HG02588 (cell line): Measurements from ENCODE around the gene ZNF837.

Experiments used
- ATAC-seq: cut with Tn5 transposase; IDR thresholded peaks from one replicate; pipeline ENCODE4 v1.9.1; 2021; ENCODE audit warnings: mild to moderate bottlenecking, moderate library complexity; ENCODE audit not compliant: unreplicated experiment

ZNF837 gene

DNA sequence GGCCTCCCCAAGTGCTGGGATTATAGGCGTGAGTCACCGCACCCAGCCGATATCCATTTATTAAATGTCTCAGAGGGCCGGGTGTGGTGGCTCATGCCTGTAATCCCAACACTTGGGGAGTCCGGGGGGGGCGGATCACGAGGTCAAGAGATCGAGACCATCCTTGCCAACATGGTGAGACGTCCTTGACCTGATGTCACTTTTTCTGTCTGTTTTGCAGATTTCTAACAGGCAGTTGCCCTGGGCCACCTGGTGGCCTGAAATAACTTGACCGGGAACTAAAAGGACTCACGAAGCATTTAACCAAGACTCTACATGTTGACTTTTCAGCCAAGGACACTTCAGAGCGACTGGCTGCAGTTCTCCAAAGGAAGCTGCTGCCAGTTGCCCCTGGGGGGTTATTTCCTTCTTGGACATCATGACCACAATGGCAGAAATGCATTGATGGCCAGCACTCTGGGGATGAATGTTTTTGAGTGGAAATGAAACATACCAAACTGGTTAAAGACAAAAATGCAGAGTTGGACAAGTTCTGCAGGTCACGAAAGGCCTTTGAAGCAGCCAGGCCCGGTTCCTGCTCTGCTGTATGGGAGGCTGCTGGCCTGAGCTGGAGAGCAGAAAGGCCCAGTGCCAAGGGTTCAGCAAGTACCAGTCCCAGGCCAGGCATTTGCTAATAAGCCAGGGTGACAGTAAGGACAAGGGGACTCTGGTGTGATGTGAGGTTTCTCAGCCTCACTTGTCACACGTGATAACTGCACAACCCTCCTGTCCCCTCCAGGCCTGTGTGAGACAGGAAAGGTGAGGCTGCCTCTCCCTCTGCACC lies 8.3 kb downstream of the ZNF837 start:
- no peak for ATAC-seq

GRCh38 chr19:58368561-58369360 lies 12.1 kb downstream of the ZNF837 start:
- no peak for ATAC-seq

GRCh38 chr19:58367698-58368454 lies 13.0 kb downstream of the ZNF837 start:
- ATAC-seq, result no peak

DNA sequence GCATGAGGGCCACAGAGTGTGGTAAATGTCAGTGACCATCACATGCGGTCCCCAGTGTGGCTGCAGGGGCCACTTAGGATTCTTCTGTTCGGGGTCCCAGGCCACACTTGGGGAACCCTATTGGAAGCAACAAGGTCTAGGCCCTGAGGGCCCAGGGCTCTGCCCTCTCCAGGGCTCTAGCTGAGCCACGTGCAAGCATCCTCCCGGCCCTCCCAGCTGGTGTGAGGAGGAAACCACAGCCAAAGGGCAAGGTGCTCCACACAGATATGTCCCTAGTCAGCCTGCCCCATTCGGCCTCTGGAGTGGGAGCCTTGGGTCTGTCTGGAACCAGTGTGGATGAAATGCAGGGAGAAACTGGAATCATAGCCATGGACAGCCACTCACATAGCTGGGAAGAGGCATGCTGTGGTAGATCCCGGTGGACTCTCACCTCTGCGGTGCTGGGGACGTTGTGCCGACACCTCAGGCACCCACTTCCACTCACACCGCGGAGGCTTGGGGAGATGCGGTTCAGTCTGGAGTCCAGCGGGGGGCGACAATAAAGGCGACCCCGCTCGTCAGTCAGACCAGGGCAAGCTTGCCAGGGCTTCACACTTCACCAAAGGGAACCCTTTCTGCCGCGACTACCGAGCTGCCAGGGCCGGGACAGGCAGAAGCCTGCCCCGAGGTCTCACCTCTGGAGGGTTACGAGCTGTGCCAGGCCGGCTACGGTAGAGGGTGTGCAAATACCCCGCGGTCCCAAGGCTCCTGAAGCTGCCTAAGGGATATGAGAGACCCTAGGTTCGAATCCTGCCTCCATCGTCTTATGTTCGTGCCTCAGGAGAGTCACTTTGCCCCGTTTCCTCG lies 14.0 kb downstream of the ZNF837 start:
- ATAC-seq, result no peak

DNA sequence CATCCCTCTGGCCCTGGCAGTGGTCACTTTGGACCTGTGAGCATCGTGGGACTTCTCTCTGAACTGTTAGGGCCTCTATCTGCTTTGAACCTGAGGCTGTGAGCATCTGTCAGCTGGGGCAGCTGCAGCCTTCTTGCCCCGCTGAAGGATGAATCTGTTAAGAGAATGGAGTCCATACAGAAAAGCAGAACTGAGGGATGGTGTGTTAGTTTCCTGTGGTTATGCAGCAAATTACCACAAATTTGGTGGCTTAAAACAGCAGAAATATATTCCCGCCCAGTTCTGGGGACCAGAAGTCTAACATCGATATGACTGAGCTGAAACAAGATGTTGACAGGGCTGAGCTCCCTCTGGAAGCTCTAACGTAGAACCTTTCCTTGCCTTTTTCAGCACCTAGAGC lies 16.7 kb downstream of the ZNF837 start:
- no peak for ATAC-seq

DNA sequence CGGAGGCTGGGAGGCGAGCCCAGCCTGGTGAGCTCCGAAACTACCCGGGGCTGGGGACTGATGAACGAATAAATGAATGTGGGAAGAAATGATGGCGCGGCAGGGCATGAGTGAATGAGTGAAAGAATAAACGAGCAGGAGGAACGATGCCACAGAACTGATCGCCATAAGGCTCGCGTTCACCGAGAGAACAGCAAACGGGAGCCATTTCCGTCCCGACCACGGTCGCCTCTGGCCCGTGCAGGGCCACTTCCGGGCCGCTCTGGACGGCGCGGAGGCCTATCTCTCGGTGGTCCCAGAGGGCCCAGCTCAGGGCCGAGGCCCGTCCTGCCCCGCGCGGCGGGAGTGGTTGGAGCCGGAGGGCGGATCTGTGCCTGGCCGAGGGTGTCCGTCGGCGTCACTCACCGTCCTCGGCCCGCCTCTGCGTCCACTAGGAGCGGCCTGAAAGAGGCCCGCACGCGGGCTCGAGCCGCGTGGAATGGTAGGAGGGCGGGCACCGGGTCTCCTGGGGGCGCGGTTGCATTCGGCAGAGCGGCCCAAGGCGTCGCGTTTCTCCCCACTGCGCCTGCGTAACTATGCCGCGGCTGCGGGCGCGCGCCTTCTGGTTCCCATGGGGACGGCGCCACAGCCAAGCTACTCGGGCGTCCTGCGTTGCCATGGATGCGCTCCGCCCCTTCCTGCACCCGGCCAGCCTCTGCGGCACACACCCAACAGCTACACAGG lies 18.4 kb downstream of the ZNF837 start, which contains the start of gene ZNF497:
TSS of gene ZNF497 (minus strand) at position 480 of the 723 bp plus-strand sequence. CDS start 5,116 bp downstream, outside the sequence.
- ATAC-seq, result peak; percentile 85

DNA sequence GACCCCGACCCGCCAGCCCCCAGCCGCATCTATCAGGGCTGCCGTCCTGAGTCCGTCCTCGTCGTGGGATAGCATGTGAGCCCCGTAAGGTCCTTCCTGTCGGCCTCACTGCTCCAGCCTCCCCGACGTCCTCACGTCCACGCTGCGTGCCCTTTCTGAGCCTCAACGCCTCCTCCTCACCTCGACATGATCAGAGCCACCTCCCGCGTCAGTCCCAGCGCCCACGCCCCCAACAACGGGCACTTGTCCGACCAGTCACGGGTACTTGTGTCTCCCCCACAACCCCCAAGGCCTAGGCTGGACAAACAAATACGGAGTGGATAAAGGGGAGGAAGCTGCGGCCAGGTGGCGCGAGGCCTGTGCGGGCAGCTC lies 18.9 kb downstream of the ZNF837 start:
- peak; percentile 2 for ATAC-seq

GRCh38 chr19:58357481-58358145 lies 23.2 kb downstream of the ZNF837 start:
- no peak for ATAC-seq

DNA sequence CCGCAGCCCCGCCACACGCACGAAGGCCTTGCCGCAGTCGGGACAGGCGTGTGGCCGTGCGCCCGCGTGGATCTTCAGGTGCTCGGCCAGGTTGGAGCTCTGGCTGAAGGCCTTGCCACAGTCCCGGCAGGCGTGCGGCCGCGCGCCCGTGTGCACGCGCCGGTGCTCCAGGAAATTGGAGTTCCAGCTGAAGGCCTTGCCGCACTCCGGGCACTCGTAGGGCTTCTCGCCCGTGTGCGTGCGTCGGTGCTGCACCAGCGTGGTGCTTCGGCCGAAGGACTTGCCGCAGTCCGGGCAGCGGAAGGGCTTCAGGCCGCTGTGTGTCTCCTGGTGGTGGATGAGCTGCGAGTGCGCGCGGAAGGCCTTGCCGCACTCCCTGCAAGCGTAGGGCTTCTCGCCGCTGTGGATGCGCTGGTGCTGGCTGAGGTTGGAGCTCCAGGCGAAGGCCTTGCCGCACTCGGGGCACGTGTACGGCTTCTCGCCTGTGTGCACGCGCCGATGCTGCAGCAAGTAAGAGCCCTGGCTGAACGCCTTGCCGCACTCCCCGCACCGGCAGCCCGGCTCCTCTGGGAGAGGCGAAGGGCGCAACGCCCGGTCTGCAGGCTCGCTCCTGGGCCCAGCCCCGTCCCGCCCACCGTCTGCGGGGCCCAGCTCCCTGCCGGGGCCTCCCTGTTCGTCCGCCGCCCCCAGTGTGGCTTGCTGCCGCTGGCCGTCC lies 23.9 kb downstream of the ZNF837 start:
- no peak for ATAC-seq

GRCh38 chr19:58355908-58356765 lies 24.7 kb downstream of the ZNF837 start:
- no peak for ATAC-seq

GRCh38 chr19:58355215-58355796 lies 25.5 kb downstream of the ZNF837 start:
- ATAC-seq, result no peak

DNA sequence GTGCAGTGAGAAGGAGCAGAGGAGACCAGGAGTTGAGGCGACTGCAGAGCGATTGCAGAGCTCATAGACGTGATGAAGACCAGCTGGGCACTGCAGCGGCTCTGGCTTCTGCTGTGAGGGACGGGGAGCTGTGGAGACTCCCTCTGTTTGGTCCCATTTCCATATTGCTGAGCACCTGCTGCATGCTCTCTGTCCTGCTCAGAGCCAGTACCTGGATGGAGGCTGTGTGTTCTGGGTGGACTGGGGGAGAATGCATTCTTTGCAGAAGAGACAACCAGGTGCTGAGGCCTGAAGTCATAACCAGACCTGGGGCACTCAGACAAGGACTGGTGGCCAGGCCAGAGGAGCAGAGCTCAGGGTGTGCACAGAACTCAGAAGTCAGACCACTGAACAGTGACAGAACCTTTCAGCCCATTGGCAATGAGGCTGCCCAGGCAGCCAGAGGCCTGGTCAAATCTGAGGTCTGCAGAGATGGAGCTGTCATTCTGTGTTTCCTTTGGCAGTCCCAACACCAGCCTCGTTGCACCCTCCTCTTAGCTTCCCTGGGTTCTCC lies 26.3 kb downstream of the ZNF837 start:
- no peak for ATAC-seq

DNA sequence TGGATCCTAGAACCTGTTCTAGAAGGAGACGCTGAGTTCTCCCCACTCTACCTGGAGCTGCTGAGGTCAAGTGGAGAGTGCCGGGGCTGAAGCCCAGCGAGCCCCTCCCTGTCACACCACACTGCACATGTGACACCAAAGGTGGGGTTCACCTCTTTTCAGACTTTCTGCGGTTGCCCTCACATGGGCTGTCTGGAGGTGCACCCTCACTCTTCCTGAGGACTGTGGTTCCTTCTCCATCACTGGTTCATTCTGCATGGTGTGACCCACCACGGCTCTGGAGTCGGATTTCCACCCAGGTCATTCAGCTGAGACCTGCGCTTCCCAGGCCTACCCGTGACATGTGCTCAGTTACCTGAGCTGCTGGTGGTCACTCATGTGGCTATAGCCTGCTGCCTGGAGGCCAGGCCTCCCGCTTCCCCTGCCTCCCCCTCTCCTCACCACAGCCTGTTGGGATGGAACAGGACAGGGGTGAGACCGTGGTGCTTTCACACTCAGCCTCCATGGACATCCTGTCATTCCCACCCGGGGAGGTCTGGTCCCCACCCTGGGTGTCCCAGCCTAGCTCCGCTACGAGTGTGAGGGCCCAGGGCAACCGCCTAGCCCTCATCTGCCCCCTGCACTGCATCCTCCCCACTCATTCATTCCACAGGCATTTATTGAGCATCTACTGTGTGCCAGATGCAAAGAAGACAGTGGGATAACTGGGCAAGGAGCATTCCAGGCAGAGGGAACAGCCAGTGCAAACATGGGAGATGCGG lies 26.9 kb downstream of the ZNF837 start:
- ATAC-seq, result no peak

DNA sequence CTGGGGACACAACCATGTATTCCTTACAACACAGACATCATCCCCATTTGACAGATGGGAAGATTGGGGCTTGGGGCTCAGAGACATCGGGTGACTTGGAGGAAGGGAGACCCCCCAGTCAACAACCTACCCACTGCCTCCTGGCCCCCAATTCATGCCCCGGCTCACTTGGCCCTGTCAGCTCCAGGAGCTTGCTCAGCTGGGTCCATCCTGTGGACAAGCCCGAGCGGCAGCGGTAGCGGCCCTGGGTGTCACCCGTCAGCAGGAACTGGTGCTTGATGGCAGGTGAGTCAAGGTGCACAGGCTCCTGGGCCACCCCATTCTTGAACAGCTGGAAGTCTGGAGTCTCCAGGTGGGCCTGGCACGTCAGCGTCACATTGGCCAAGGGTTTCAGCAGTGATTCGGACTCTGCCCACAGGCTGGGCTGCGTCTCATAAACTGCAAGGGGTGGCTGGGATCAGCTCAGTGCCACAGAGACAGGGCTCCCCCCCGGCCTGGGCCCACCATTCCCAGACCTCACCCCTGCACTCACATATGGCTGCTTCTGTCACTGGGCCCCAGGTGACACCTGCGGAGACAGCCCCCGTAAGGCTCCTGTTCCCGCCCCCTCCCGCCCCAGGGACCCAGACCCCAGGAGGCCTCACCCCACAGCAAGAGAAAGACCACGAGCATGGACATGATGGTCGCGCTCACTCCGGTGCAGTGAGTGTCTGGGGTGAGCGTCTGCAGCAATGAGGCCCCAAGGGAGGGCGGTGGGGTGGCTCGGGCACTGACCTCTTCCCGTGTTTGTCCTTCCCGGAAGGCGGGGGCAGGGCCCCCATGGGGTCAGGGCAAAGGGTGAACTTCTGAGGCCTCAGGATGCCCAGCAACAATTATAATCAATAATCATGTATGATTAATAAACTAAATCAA lies 27.8 kb downstream of the ZNF837 start, which contains the start of gene A1BG:
TSS of gene A1BG (minus strand) at position 733 of the 912 bp plus-strand sequence. CDS start at position 678, 55 bp downstream.
- no peak for ATAC-seq
